Jurkat, Clone E6-1 (cell line): ENCODE results near the gene PET117. TPM values are rescaled to one million over a fixed set of nuclear protein-coding genes. Genes with fewer than 3 reads are reported as not detected.
A peak's percentile ranks its signal among the peaks of the same experiment; 100 is the strongest.
"Not testable (repeated sequence)": the region's sequence is repeated elsewhere in the genome, so short reads cannot be mapped to it uniquely, and the experiment has no call there.

Source experiments
- DNase-seq: peaks from one replicate; pipeline ENCODE4 v3.0.0-alpha.2; 2011; ENCODE audit warnings: low read depth, low spot score
- H3K4me3 ChIP-seq: 2 replicates; pipeline ENCODE4 v1.5.1; 2011; ENCODE audit warnings: mild to moderate bottlenecking, low read length, control low read depth, moderate library complexity
- polyA plus RNA-seq: library from polyadenylated mRNA; unstranded; fragments of >200 nt; gene quantifications from one replicate; pipeline ENCODE4 v1.2.1, GENCODE V29; 2012; ENCODE audit warnings: missing spikeins; ENCODE audit not compliant: insufficient read length, insufficient read depth

The PET117 gene, protein sequence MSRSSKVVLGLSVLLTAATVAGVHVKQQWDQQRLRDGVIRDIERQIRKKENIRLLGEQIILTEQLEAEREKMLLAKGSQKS
- polyA plus RNA-seq, result 27.7 TPM

DNA sequence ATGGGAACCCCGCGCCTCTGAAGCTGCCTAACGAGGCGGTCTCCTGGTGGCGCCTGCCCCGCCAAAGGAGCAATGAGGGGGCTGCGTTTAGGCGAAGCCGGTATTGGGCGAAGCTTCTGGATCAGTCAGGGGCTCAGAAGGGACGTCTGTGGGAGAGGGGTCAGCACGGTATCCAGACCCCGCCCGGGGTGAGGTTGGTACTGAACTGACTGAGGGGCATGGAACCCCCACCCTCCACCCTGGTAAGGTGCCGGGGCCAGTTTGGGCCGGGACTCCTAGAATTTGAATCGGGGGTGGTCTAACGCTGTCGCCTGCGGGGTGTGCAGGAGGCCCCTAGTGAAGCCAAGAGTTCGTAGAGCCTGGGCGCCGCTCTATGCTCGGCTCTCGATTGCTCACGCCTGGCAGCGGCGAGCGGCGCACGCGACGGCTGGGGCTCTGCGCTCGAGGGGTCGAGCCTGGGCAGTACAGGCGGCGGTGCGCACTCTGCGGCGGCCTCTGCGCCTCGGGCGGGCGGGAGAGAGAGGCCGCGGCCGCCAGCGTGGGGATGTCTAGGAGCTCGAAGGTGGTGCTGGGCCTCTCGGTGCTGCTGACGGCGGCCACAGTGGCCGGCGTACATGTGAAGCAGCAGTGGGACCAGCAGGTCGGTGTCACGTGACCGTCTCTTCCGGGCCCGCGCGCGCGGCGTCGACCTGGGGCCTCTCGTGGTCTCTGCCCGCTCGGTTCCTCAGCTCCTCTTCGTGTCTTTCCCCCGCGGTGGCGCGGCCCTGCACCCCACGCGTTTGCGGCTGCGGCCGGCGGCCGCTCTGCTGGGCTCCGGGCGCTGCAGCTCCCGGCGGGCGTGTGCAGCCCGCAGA is at the start of gene PET117, which contains the start of gene KAT14:
TSS of gene PET117 (plus strand) at position 452 of the 854 bp plus-strand sequence. CDS start at position 545, 93 bp downstream.
TSS of gene KAT14 (plus strand) at position 452 of the 854 bp plus-strand sequence. CDS start 4,798 bp downstream, outside the sequence.
- H3K4me3 ChIP-seq, result peak within 1 kb of the TSS; percentile 92
- peak; percentile 90 for DNase-seq

DNA sequence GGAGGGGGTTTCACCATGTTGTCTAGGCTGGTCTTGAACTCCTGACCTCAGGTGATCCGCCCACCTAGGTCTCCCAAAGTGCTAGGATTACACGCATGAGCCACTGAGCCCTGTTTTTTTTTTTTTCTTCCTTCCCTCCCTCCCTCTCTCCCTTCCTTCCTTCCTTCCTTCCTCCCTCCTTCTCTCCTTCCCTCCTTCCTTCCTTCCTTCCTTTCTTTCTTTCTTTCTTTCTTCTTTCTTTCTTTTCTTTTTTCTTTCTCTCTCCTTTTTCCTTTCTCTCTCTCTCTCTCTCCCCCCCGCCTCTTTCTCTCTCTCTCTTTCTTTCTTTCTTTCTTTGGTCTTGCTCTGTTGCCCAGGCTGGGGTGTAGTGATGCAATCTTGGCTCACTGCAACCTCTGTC is 49.4 kb upstream of the PET117 start:
- H3K4me3 ChIP-seq, DNase-seq: not testable (repeated sequence)

DNA sequence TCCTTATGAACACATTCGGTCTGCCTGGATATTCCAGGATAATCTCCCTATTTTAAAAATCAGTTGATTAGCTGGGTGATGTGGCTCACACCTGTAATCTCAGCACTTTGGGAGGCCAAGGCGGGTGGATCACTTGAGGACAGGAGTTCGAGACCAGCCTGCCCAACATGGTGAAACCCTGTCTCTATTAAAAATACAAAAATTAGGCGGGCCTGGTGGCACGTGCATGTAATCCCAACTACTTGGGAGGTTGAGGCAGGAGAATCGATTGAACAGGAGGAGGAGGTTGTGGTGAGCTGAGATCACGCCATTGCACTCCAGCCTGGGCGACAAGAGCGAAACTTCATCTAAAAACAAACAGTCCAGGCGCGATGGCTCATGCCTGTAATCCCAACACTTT is 48.8 kb upstream of the PET117 start:
- not testable (repeated sequence) for H3K4me3 ChIP-seq, DNase-seq

DNA sequence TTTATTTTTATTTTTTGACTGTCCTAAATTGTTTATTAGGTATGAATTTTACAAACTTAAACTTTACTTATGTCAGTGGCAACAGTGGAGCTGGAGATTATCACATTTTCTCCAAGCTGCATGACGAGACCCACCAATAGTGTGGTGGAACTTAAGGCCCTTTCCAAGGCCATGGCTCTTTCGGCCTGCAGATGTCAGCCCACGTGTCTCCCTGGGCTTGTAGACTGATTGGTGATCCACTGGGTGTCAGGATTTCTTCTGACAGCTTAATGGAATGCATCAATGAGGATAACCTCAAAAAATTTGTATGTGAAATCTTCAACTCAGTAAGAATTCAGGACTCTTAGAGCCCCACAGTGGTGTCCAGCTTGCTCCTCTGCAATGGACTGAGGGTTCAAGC is 47.6 kb upstream of the PET117 start:
- H3K4me3 ChIP-seq, result no peak overlapping the region
- no peak for DNase-seq

DNA sequence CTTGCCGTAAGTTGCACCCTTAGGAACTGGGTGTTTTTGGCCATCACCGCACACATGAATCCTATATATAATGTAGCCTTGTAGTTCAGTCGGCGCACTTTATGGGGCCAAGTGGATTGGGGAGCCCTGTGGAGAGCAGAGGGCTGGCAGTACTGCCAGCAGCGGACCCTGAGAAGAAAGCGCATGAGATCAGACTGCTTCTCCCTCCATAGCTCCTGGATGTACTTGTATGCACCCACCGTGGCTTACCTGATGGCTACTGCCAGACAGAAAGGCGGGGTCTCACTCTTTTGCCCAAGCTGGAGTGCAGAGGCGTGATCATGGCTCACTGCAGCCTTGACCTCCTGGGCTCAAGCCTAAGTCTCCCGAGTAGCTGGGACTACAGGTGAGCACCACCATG is 47.2 kb upstream of the PET117 start:
- DNase-seq, result no peak
- no peak overlapping the region for H3K4me3 ChIP-seq

DNA sequence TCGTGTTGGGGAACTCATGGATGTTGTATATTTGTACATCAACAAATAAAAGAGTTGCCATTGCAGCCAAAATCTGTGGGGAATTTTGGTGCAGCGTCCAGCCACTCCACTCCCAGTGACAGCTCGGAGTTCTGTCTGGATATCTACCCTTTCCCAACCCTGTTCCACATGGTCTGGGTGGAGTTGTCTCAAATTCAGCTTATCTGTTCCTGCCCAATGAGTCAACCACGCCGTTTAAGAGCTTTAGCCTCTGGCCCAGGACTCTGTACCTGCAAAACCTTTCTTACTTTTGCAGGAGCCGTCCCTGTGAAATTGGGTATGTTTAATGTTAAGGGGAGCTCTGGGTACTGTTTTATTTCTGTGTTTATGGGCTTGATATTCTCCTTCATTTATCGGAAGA is 46.0 kb upstream of the PET117 start:
- H3K4me3 ChIP-seq, result no peak overlapping the region
- DNase-seq, result no peak

DNA sequence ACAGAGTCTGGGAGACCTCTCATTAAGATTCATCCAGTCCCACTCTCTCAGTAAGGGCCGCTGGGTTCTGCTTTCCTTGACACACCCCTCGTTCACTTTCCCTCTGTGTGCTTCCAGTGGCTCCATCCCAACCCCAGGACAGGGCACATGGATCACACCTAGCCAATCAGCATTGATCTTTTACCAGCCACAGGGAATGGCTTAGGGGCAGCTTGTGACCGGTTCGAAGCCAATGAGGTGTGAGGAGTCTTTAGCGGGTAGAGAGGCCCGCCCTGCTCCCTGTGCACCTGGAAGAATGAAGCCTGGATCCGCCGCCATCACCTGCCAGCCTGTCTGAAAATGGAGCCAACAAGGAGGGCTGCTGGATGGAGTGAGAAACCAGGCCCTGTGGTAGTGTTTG is 44.8 kb upstream of the PET117 start:
- no peak for DNase-seq
- H3K4me3 ChIP-seq, result no peak overlapping the region

DNA sequence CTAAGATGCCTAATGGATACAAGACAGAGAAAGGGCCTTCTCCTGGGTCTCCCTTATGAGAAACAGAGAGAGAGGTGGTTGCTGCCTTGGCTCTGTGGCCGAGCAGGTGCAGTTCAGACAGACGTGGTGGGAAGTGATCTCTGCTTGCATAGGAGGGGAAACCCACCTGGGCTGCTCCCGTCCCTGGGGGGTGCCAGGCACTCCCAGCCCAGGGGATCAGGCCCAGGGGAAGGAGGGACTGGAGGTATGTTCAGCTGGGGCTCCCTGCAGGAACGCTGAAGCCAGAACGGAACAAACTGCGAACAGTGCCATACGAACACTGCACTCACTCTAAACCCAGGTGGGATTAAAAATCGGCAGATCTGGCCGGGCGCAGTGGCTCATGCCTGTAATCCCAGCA is 44.3 kb upstream of the PET117 start:
- no peak overlapping the region for H3K4me3 ChIP-seq
- no peak for DNase-seq

DNA sequence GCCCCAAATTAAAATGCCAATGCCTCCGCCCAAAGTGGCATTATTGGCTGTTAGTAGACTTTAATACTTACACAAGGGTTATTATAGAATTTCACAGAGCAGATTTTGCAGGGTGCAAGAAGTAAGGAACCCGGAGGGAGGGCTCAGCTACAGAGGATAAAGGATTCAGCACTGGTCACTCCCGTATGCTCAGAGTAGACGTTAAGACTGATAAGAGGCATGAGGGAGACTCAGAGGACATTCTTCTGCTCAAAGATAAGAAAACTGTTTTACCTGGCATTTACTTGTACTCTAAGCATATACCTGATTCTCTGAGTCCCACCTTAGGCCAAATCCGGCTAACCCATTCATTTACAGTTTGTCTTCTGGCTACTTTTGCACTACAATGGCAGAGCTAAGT is 43.5 kb upstream of the PET117 start:
- no peak for DNase-seq
- no peak overlapping the region for H3K4me3 ChIP-seq

DNA sequence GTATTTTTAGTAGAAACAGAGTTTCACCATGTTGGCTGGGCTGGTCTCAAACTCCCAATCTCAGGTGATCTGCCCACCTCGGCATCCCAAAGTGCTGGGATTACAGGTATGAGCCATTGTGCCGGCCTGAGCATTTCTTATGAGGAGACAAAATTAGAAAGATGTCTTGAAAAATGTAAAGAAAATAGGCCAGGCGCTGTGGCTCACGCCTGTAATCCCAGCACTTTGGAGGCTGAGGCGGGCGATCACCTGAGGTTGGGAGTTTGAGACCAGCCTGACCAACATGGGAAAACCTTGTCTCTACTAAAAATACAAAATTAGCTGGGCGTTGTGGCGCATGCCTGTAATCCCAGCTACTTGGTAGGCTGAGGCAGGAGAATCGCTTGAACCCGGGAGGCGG is 37.1 kb upstream of the PET117 start:
- H3K4me3 ChIP-seq, DNase-seq: not testable (repeated sequence)

DNA sequence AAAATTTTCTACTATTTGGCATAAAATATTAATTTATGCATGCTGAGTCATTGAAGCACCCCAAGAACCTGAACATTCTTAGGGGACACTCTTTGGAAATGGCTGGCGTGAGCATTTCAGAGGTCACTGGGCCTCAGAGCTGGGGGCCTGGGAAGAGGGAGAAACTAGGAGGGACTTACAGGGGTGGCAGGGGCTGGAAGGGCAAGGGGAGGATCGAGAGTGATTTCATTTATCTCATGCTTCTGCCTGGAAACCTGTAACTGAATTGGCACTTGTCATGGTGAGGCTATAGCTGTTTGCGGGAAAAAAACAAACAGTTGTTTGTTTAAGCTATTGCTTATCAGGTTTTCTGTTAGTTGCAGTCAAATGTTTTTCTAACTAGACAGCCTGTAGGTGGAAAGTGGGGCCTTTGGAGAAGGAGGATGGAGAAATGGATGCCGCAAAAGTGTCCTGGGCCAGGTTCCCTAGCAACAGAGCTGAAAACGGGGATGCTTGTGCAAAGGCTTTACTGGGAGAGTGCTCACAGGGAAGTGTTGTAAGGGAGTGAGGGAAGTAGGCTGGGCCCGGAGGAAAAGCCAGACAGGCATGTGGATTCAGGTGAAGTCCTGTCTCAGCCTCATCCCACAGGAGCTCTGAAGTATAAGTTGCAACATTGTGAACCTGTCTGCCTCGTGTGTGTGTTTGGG is 36.4 kb upstream of the PET117 start:
- H3K4me3 ChIP-seq, result no peak overlapping the region
- DNase-seq, result no peak

DNA sequence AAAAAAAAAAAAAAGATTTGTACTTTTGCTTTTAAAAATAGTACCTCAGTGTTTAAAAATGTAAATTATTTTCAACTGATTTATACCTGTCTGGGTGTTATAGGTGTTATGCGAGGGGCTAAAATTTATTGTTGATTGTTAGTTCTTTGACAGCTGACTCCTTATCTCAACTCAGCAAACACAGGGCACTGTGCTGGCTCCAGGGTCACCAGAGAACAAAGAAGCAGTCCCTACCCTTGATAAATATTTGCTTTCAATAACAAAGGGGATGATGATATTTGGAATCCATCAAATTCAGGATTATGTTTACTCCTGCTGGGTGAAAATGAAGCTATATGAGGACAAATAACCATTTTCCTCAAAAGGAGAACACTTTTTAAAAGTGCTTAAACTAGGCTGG is 34.2 kb upstream of the PET117 start:
- H3K4me3 ChIP-seq, result no peak overlapping the region
- no peak for DNase-seq

DNA sequence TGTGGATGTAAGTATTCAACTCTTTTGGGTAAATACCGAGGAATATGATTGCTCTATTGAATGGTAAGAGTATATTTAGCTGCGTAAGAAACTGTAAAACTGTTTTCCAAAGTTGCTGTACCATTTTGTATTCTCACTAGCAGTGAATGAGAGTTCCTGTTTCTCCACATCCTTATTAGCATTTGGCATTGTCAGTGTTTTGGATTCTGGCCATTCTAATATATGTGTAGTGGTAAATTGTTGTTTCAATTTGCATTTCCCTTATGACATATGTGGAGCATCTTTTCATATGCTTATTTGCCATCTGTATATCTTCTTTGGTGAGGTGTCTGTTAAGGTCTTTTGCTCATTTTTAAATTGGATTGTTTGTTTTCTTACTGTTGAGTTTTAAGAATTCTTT is 29.3 kb upstream of the PET117 start:
- no peak overlapping the region for H3K4me3 ChIP-seq
- DNase-seq, result no peak

DNA sequence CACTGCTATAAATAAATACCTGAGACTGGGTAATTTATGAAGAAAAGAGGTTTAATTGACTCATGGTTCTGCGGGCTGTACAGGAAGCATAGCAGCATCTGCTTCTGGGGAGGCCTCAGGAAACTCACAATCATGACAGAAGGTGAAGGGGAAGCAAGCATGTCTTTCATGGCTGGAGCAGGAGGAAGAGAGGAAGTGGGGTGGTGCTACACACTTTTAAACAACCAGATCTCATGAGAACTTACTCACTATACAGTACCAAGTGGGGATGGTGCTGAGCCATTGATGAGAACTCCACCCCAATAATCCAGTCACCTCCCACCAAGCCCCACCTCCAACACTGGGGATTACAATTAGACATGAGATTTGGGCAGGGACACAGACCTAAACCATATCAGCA is 9.1 kb upstream of the PET117 start:
- H3K4me3 ChIP-seq, result not testable (repeated sequence)
- DNase-seq, result peak; percentile 25

DNA sequence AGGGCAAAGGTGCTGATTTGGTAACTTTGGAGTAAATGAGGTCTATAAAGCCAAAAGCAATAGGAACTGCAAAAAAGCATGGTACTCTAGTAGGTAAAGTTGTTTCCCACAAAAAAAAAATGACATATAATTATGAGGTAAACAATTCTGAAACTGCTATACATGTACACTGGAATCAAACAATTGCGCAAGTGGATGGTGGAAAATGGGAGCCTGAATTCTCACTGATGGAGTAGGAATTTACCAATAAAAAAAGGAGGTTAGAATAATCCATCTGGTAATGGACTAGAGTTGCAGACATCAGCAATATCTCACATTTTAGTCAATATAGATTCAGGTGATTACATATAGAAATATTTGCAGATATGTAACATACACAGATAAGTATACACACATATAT is 5.0 kb upstream of the PET117 start:
- no peak overlapping the region for H3K4me3 ChIP-seq
- no peak for DNase-seq

DNA sequence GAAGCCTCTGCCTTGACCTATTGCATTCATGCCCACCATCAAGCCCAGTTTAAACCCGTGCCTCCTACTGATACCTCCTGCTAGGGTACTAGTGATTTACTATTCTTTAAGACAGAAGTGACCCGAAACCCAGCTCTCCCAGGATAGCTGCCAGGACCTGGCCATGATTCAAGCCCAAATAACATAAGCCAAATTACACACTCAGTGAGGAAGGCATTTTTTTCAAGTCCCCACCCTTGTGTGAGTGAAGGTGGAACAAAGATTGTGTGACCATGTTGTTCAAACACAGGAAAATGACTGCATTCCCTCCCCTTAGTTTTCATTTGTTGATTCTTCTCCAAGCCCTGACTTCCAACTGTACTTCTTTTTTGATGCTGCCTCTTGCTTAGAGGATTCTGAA is 3.7 kb upstream of the PET117 start:
- no peak for DNase-seq
- no peak overlapping the region for H3K4me3 ChIP-seq

DNA sequence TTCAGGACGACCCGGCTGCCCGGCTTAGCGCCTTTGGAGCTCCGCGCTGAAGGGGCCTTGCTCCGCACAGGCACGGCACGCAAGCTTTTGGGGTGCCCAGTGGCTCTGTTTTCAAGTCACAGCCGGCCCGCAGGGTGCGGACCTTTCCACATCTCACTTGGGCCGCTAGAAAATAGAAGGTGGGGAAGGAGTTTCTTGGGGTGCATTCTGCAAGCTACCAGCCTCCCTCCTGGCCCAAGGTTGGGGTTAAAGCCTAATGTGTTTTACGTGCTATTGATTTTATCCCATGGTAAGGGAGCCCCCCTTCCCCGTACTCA is 561 bp downstream of the PET117 start:
- peak overlapping the region; percentile 92 for H3K4me3 ChIP-seq
- DNase-seq, result no peak

DNA sequence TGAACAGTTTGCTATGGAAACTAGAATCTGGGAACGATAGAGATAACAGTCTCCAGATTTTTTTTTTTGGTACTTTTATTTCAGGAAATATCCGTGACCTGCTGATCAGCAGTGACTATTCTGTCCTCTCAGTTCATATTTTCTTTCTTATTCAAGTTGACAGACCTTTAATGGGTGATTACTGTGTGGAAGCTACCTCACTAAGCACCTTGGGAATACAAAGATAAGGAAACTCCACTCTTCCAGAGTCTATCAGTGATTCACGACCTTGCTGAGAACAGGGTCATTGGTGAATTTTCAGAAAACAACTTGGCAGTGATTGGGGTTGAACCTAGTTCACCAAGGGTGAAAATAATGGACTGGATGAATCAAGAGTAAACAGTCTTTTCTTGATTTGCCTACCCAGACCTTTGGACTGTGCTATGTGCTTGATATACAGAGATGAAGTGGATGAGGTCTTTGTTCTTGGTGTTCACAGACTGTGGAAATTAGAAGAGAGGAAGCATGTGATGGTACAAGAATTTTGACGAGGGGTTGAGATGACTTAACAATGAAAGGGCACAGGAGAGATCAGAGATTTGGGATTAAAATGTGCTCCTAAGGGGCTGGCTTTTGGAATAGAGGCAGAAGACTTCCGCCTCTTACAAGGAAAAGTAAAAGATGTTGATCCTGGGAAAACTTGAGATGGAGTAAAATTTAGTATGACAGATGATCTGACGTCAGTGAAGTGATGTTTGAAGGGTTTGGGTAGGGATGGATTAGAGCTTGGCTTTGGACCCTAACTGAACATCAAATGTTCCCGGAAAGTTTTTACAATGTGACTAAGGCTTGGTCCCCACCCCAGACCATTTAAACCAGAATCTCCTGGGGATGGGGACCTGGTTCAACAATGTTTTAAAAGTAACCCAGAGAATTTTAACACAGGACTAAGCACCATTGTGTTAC is 1.2 kb downstream of the PET117 start:
- DNase-seq, result no peak
- H3K4me3 ChIP-seq, result peak overlapping the region; percentile 92

DNA sequence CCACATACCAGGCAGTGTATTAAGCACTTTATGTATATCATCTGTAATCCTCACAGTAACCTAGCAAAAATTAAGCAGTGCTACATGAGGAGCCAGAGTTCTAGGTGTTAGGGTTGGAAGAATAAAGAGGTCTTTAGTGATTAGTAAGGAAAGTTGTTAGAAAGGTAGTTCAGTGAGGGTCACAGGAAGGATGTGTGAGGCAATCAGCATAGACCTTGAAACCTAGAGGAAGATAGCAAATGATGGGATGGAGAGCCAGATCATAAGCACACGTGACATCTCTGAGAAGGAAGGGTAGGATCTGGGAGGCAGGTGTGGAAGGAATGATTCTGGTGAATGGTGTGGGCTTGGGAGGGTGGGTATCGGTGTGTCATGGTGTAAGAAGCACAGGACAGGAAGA is 2.2 kb downstream of the PET117 start:
- DNase-seq, result no peak
- H3K4me3 ChIP-seq, result no peak overlapping the region
